Measurements from ENCODE around the gene CXCL16. TPM values are rescaled to one million over a fixed set of nuclear protein-coding genes. Genes with fewer than 3 reads are reported as not detected.

CXCL16 gene
- total RNA-seq, 1 donor from 2014 or later, result 1.6 TPM

- Histone ChIP-seq H3K4me3 (ENCODE audit: low read length in 3 of 3) (no peak overlapping the region), H3K36me3 (ENCODE audit: control insufficient read depth in 3 of 3, insufficient read depth in 3 of 3, low read length in 3 of 3) (peaks cover 2 to 5% (median 5%) of the 10 kb centered on the region in 3 donors), H3K27me3 (ENCODE audit: control insufficient read depth in 3 of 3, insufficient read depth in 3 of 3, low read length in 3 of 3) (no peaks in the 10 kb centered on the region), H3K27ac (ENCODE audit: low read depth, low read length) (no peak overlapping the region), H3K4me1 (ENCODE audit: control insufficient read depth in 3 of 3, insufficient read depth in 3 of 3, low read length in 3 of 3) (peaks cover 0 to 3% (median 0%) of the 10 kb centered on the region in 3 donors), H3K9me3 (ENCODE audit: control insufficient read depth in 3 of 3, low read length in 3 of 3) (no peaks in the 10 kb centered on the region), H3K9ac (ENCODE audit: low read depth in 1 of 3, low read length in 3 of 3) (no peak overlapping the region)
Observed at GRCh38 chr17:4722678-4723240, 17.0 kb downstream of the CXCL16 start.

- Histone ChIP-seq H3K9ac (ENCODE audit: low read depth in 1 of 3, low read length in 3 of 3) (no peak overlapping the region), H3K4me3 (ENCODE audit: low read length in 3 of 3) (no peak overlapping the region), H3K27ac (ENCODE audit: low read depth, low read length) (no peak overlapping the region), H3K4me1 (ENCODE audit: control insufficient read depth in 3 of 3, insufficient read depth in 3 of 3, low read length in 3 of 3) (peaks cover 0 to 3% (median 0%) of the 10 kb centered on the region in 3 donors), H3K9me3 (ENCODE audit: control insufficient read depth in 3 of 3, low read length in 3 of 3) (no peaks in the 10 kb centered on the region), H3K36me3 (ENCODE audit: control insufficient read depth in 3 of 3, insufficient read depth in 3 of 3, low read length in 3 of 3) (peaks cover 5 to 10% (median 9%) of the 10 kb centered on the region in 3 donors), H3K27me3 (ENCODE audit: control insufficient read depth in 3 of 3, insufficient read depth in 3 of 3, low read length in 3 of 3) (no peaks in the 10 kb centered on the region)
Observed at GRCh38 chr17:4721203-4722135, 18.3 kb downstream of the CXCL16 start.

- Histone ChIP-seq H3K4me1 (ENCODE audit: control insufficient read depth in 3 of 3, insufficient read depth in 3 of 3, low read length in 3 of 3) (peaks cover 0 to 3% (median 0%) of the 10 kb centered on the region in 3 donors), H3K36me3 (ENCODE audit: control insufficient read depth in 3 of 3, insufficient read depth in 3 of 3, low read length in 3 of 3) (peaks cover 5 to 10% (median 9%) of the 10 kb centered on the region in 3 donors), H3K4me3 (ENCODE audit: low read length in 3 of 3) (no peak overlapping the region), H3K27me3 (ENCODE audit: control insufficient read depth in 3 of 3, insufficient read depth in 3 of 3, low read length in 3 of 3) (no peaks in the 10 kb centered on the region), H3K27ac (ENCODE audit: low read depth, low read length) (no peak overlapping the region), H3K9ac (ENCODE audit: low read depth in 1 of 3, low read length in 3 of 3) (no peak overlapping the region), H3K9me3 (ENCODE audit: control insufficient read depth in 3 of 3, low read length in 3 of 3) (no peaks in the 10 kb centered on the region)
Observed at GRCh38 chr17:4720787-4721186, 18.9 kb downstream of the CXCL16 start.

GRCh38 chr17:4719684-4720221 is 20.0 kb downstream of the CXCL16 start:
- H3K4me3 ChIP-seq (ENCODE audit: low read length in 3 of 3), result no peak overlapping the region
- peaks cover 5 to 10% (median 9%) of the 10 kb centered on the region in 3 donors for H3K36me3 ChIP-seq (ENCODE audit: control insufficient read depth in 3 of 3, insufficient read depth in 3 of 3, low read length in 3 of 3)
- H3K9ac ChIP-seq (ENCODE audit: low read depth in 1 of 3, low read length in 3 of 3), result peak overlapping the region in 1 of 3 donors; percentile 50
- H3K9me3 ChIP-seq (ENCODE audit: control insufficient read depth in 3 of 3, low read length in 3 of 3), result no peaks in the 10 kb centered on the region
- no peaks in the 10 kb centered on the region for H3K27me3 ChIP-seq (ENCODE audit: control insufficient read depth in 3 of 3, insufficient read depth in 3 of 3, low read length in 3 of 3)
- H3K27ac ChIP-seq (ENCODE audit: low read depth, low read length), result no peak overlapping the region
- peaks cover 0 to 3% (median 0%) of the 10 kb centered on the region in 3 donors for H3K4me1 ChIP-seq (ENCODE audit: control insufficient read depth in 3 of 3, insufficient read depth in 3 of 3, low read length in 3 of 3)

GRCh38 chr17:4719146-4719545 is 20.6 kb downstream of the CXCL16 start:
- Histone ChIP-seq H3K27ac (ENCODE audit: low read depth, low read length) (no peak overlapping the region), H3K36me3 (ENCODE audit: control insufficient read depth in 3 of 3, insufficient read depth in 3 of 3, low read length in 3 of 3) (peaks cover 5 to 10% (median 9%) of the 10 kb centered on the region in 3 donors), H3K27me3 (ENCODE audit: control insufficient read depth in 3 of 3, insufficient read depth in 3 of 3, low read length in 3 of 3) (no peaks in the 10 kb centered on the region)

GRCh38 chr17:4718276-4718675 is 21.5 kb downstream of the CXCL16 start:
- peaks cover 0 to 3% (median 0%) of the 10 kb centered on the region in 3 donors for H3K4me1 ChIP-seq (ENCODE audit: control insufficient read depth in 3 of 3, insufficient read depth in 3 of 3, low read length in 3 of 3)
- no peak overlapping the region for H3K27ac ChIP-seq (ENCODE audit: low read depth, low read length)
- H3K36me3 ChIP-seq (ENCODE audit: control insufficient read depth in 3 of 3, insufficient read depth in 3 of 3, low read length in 3 of 3), result peaks cover 5 to 10% (median 9%) of the 10 kb centered on the region in 3 donors
- no peak overlapping the region for H3K9ac ChIP-seq (ENCODE audit: low read depth in 1 of 3, low read length in 3 of 3)
- H3K4me3 ChIP-seq (ENCODE audit: low read length in 3 of 3), result no peak overlapping the region
- no peaks in the 10 kb centered on the region for H3K27me3 ChIP-seq (ENCODE audit: control insufficient read depth in 3 of 3, insufficient read depth in 3 of 3, low read length in 3 of 3)
- no peaks in the 10 kb centered on the region for H3K9me3 ChIP-seq (ENCODE audit: control insufficient read depth in 3 of 3, low read length in 3 of 3)

More at GRCh38 chr17:4719146-4719545, 20.6 kb downstream of the CXCL16 start:
- Histone ChIP-seq H3K4me3 (ENCODE audit: low read length in 3 of 3) (no peak overlapping the region), H3K9ac (ENCODE audit: low read depth in 1 of 3, low read length in 3 of 3) (no peak overlapping the region), H3K9me3 (ENCODE audit: control insufficient read depth in 3 of 3, low read length in 3 of 3) (no peaks in the 10 kb centered on the region), H3K4me1 (ENCODE audit: control insufficient read depth in 3 of 3, insufficient read depth in 3 of 3, low read length in 3 of 3) (peaks cover 0 to 3% (median 0%) of the 10 kb centered on the region in 3 donors)

- Histone ChIP-seq H3K9me3 (ENCODE audit: control insufficient read depth in 3 of 3, low read length in 3 of 3) (no peaks in the 10 kb centered on the region), H3K4me1 (ENCODE audit: control insufficient read depth in 3 of 3, insufficient read depth in 3 of 3, low read length in 3 of 3) (peaks cover 0 to 3% (median 0%) of the 10 kb centered on the region in 3 donors), H3K27me3 (ENCODE audit: control insufficient read depth in 3 of 3, insufficient read depth in 3 of 3, low read length in 3 of 3) (no peaks in the 10 kb centered on the region), H3K36me3 (ENCODE audit: control insufficient read depth in 3 of 3, insufficient read depth in 3 of 3, low read length in 3 of 3) (peaks cover 5 to 10% (median 9%) of the 10 kb centered on the region in 3 donors), H3K9ac (ENCODE audit: low read depth in 1 of 3, low read length in 3 of 3) (no peak overlapping the region), H3K4me3 (ENCODE audit: low read length in 3 of 3) (no peak overlapping the region), H3K27ac (ENCODE audit: low read depth, low read length) (no peak overlapping the region)
Observed at GRCh38 chr17:4717791-4718190, 21.9 kb downstream of the CXCL16 start.

- no peak overlapping the region for H3K27ac ChIP-seq (ENCODE audit: low read depth, low read length)
- H3K36me3 ChIP-seq (ENCODE audit: control insufficient read depth in 3 of 3, insufficient read depth in 3 of 3, low read length in 3 of 3), result peaks cover 5 to 10% (median 9%) of the 10 kb centered on the region in 3 donors
Observed at GRCh38 chr17:4716081-4716480, 23.6 kb downstream of the CXCL16 start.

GRCh38 chr17:4715063-4715744 is 24.5 kb downstream of the CXCL16 start:
- no peak overlapping the region for H3K27ac ChIP-seq (ENCODE audit: low read depth, low read length)
- H3K36me3 ChIP-seq (ENCODE audit: control insufficient read depth in 3 of 3, insufficient read depth in 3 of 3, low read length in 3 of 3), result peaks cover 5 to 10% (median 9%) of the 10 kb centered on the region in 3 donors
- peaks cover 17 to 23% (median 18%) of the 10 kb centered on the region in 3 donors for H3K4me1 ChIP-seq (ENCODE audit: control insufficient read depth in 3 of 3, insufficient read depth in 3 of 3, low read length in 3 of 3)
- H3K9ac ChIP-seq (ENCODE audit: low read depth in 1 of 3, low read length in 3 of 3), result no peak overlapping the region
- H3K4me3 ChIP-seq (ENCODE audit: low read length in 3 of 3), result no peak overlapping the region
- no peaks in the 10 kb centered on the region for H3K27me3 ChIP-seq (ENCODE audit: control insufficient read depth in 3 of 3, insufficient read depth in 3 of 3, low read length in 3 of 3)
- no peaks in the 10 kb centered on the region for H3K9me3 ChIP-seq (ENCODE audit: control insufficient read depth in 3 of 3, low read length in 3 of 3)

More at GRCh38 chr17:4716081-4716480, 23.6 kb downstream of the CXCL16 start:
- Histone ChIP-seq H3K4me1 (ENCODE audit: control insufficient read depth in 3 of 3, insufficient read depth in 3 of 3, low read length in 3 of 3) (peaks cover 13 to 20% (median 13%) of the 10 kb centered on the region in 3 donors), H3K9ac (ENCODE audit: low read depth in 1 of 3, low read length in 3 of 3) (no peak overlapping the region), H3K27me3 (ENCODE audit: control insufficient read depth in 3 of 3, insufficient read depth in 3 of 3, low read length in 3 of 3) (no peaks in the 10 kb centered on the region), H3K9me3 (ENCODE audit: control insufficient read depth in 3 of 3, low read length in 3 of 3) (no peaks in the 10 kb centered on the region), H3K4me3 (ENCODE audit: low read length in 3 of 3) (no peak overlapping the region)
